Midbrain (tissue), 1 donor: Measurements from ENCODE around the gene RNU4-1.
A peak's percentile ranks its signal among the peaks of the same experiment; 100 is the strongest.
"Not testable (repeated sequence)": the region's sequence is repeated elsewhere in the genome, so short reads cannot be mapped to it uniquely, and the experiment has no call there.

Source experiments
- DNase-seq: peaks from one replicate; lab custom pipeline; 2025; lab: John Stamatoyannopoulos, UW

The RNU4-1 gene

DNA sequence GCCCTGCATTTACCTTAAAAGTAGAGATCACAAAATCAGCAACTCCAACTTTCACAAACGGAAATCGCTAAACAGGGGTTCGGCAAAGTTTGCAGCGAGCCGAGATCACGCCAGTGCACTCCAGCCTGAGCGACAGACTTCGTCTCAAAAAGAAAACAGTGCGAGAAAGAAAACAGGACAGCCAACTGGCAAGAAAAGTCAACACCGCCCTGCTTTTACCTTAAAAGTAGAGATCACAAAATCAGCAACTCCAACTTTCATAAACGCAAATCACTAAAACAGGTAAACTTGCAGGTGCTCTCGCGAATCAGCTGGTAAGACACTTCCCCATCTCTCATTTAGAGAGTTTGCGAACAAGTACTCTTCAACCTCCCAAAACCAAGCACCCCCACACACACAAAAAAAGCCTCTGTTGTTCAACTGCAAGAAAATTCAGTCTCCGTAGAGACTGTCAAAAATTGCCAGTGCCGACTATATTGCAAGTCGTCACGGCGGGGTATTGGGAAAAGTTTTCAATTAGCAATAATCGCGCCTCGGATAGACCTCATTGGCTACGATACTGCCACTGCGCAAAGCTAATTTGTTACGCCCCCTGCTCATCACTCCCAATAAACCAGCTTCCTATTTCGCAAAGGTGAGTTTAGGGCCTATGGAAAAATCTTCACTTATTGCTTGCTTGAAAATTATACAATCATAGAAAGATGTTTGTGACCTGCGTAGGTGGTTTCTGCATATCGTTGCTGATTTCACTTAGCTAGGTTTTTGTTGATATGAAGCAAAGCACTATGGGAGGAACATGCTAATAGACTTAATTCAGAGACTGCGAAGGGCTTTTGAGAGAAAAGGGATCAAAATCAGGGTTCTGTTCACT lies at the start of gene RNU4-1:
RNU4-1 (minus strand) TSS at position 577 of the 871 bp plus-strand sequence.
- peak; percentile 84 for DNase-seq

DNA sequence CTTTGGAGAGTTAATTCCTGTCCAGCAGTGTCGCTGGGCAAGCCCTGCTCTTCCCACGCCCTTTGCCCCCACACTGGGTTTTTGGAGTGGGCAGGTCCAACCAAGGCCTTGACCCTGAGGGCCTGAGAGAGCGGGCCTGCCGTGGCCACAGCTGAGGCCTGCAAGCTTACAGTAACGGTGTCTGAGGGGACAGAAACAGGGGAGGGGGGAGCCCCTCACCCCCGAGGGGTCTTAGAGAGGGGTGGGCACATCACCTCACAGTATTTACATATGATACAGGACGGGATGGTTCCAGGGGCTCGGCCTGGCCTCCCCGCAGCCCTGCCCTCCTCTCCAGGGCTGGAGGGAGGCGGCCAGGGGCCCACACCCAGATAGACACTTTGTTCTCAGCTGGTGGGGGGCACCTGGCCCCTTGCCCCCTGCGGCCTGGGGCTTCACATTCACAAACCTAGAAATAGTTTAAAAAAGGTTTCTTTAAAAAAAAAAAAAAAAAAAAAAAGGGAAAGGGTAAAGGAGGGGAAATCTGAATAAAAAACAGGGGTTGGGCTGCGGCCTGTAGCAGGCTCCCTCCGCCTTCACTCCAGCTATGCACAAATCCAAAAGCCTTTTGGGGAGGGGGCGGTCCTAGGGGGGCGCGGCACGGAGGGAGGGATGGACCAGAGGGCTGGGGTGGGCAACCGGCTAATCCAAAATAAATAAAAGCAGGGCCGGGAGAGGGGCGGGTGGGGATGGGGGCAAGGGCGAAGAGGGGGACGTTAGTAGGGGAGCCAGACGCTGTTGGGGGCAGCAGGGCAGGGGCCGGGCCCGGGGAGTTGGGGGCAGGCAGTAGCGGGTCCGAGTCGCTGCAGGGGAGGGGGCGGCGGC lies 49.4 kb upstream of the RNU4-1 start:
- no peak for DNase-seq

DNA sequence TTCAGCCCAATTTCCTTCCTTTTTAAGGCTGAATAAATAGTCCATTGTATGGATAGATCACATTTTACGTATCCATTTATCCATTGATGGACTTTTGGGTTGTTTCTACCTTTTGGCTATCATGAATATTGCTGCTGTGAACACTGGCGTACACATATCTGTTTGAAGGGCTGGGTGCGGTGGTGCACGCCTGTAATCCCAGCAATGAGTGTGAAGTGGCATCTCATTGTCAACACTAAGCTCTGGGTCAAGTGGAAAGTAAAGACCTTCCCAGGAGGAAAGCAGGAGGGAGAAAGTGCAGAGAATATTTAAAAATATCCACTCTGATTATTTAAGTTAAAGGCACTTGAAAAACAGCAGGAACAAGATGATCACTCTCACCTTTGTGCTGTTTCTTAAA lies 46.2 kb upstream of the RNU4-1 start:
- no peak for DNase-seq

DNA sequence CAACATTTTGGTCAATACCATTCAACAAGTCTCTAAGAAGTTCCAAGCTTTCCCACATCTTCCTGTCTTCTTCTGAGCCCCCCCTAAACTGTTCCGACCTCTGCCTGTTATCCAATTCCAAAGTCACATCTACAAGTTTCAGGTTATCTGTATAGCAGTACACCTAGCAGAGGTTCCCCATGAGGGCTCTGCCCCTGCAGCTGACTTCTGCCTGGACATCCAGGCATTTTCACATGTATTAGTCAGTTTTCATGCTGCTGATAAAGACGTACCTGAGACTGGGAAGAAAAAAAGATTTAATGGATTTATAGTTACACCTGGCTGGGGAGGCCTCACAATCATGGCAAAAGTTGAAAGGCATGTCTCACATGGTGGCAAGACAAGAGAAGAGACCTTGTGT lies 44.7 kb upstream of the RNU4-1 start:
- DNase-seq: no peak

DNA sequence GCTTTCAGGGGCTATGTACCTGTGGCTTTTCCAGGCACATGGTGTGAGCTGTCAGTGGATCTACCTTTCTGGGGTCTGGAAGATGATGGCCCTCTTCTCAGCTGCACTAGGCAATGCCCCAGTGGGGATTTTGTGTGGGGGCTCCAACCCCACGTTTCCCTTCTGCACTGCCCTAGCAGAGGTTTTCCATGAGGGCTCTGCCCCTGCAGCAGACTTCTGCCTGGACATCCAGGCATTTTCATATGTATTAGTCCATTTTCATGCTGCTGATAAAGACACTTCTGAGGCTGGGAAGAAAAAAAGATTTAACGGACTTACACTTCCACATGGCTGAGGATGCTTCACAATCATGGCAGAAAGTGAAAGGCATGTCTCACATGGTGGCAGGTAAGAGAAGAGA lies 43.4 kb upstream of the RNU4-1 start:
- DNase-seq: not testable (repeated sequence)

DNA sequence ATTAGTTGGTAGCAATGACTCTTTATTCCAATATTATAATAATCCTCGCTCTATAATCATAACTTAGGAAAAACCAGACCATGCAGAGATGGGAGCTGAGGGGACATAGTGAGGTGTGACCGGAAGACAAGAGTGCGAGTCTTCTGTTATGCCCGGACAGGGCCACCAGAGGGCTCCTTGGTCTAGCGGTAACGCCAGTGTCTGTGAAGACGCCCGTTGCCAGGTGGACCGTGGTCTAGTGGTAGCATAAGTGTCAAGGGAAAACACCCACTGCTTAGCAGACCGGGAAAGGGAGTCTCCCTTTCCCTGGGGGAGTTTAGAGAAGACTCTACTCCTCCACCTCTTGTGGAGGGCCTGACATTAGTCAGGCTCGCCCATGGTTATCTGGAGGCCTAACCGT lies 42.4 kb upstream of the RNU4-1 start:
- DNase-seq: peak; percentile 21

DNA sequence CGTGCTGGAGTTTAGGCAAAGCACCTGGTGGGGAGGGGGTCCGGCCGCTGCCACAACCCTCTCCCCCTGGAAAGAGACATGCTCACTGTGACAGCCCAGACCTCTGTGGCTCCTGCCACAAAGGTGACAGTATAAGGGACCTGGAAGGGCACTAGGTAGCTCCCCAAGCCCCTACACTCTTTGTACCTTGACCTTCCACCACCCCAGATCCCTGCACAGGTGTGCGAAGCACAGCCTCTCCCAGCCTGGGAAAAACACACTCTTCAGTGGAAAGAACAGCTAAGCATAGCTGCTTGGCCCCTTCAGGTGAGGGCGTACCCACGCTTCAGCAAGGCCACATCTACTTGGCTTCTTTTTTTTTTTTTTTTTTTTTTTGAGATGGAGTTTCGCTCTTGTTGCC lies 39.5 kb upstream of the RNU4-1 start:
- DNase-seq: no peak

DNA sequence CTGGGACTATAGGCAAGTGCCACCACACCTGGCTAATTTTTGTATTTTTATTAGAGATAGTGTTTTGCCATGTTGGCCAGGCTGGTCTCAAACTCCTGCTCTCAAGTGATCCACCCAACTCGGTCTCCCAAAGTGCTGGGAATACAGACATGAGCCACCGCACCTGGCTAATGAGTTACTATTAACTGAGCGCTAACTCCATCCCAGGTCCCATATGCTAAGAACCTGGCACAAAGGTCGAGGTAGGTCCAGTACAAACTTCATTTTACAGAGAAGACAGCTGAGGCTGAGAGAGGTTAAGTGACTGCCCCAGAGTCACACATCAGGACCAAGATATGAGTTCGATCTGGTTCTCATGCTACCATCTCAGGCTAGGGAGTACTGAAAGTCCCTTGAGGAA lies 39.0 kb upstream of the RNU4-1 start:
- DNase-seq: no peak

DNA sequence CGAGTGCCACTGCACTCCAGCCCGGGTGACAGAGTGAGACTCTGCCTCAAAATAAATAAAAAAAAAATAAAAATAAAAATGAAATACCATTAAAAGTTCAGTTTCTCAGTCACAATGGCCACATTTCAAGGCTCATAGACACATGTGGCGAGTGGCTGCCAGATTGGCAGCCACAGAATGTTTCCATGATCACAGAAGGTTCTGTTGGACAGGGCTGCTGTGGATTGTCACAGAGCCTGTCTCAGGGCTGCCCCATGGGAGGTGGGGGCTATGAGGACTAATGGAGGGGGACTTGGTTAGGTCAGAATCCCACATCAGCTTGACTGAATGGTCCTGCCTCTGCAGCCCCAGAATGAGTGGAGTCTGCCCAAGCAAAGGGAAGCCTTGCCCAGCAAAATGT lies 38.4 kb upstream of the RNU4-1 start:
- no peak for DNase-seq

DNA sequence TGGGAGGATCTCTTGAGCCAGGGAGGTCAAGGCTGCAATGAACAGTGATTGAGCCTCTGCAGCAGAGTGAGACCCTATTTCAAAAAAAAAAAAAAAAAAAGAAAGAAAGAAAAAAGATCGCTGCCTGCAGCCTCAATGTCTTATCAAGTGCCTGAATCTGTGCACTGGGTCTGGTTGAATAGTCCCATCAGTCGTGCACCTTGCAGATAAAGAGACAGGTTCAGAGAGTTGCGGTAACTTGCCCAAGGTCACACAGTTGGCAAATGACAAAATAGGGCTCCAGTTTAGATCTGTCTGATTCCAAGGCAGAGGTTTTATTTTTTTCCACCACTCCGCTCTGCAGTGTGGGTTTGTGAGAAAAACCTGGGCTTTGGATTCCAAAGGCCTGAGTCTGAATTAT lies 35.2 kb upstream of the RNU4-1 start:
- no peak for DNase-seq

DNA sequence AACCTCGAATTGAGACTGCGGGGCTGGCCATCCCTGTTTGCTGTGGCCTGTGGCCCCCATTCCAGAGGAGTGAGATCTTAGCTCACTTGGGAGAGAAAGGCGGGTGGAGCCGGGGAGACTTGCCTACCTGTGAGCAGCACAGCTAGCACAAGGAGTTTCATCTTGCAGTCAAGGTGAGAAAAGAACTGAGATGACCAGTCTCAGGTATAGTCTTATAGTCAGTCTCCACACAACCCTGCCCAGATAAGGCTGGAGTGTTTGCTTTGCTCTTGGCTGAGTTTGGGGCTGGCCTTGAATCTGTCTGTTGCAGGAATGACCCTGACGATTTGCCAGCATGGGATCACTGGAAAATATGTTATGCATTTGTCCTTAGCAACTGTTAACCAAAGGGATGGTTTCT lies 34.6 kb upstream of the RNU4-1 start, which contains the start of gene PLA2G1B:
PLA2G1B (minus strand) TSS at position 187 of the 400 bp plus-strand sequence; CDS start at position 161, 26 bp downstream.
- DNase-seq: no peak

DNA sequence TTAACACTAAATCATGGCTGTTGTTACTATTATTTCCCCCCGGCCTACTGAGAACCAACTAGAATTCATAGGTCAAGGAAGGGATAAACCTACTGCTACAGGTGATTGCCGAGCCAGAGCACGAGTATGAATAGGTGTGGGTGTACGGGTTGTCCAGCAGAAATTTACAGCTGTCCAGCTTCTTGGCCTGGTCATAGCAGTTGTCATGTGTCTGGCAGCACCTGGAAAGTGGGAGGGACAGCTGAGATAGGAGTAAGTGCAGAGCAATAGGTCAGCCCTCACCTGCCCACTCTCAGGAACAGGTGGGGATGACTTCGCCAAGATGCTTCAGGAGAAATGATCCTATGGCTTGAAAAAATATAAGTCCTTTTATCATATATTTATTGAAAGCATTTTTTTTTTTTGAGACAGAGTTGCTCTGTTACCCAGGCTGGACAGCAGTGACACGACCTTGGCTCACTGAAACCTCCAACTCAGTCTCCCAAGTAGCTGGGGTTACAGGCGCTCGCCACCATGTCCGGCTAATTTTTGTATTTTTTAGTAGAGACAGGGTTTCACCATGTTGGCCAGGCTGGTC lies 31.9 kb upstream of the RNU4-1 start:
- DNase-seq: no peak

DNA sequence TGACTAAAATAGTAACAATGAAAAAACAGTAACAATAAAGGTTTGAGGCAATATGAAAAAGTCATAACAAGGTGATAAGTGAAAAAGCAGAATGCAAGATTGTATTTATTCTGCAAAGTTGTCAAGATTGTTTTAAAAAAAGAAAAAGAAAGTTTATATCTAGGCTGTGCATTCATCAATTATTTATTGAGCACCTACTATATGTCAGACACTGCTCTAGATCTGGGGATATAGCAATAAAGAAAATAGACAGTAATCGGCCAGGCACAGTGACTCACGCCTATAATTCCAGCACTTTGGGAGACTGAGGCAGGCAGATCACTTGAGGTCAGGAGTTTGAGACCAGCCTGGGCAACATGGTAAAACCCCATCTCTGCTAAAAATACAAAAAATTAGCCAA lies 30.7 kb upstream of the RNU4-1 start:
- DNase-seq: no peak

DNA sequence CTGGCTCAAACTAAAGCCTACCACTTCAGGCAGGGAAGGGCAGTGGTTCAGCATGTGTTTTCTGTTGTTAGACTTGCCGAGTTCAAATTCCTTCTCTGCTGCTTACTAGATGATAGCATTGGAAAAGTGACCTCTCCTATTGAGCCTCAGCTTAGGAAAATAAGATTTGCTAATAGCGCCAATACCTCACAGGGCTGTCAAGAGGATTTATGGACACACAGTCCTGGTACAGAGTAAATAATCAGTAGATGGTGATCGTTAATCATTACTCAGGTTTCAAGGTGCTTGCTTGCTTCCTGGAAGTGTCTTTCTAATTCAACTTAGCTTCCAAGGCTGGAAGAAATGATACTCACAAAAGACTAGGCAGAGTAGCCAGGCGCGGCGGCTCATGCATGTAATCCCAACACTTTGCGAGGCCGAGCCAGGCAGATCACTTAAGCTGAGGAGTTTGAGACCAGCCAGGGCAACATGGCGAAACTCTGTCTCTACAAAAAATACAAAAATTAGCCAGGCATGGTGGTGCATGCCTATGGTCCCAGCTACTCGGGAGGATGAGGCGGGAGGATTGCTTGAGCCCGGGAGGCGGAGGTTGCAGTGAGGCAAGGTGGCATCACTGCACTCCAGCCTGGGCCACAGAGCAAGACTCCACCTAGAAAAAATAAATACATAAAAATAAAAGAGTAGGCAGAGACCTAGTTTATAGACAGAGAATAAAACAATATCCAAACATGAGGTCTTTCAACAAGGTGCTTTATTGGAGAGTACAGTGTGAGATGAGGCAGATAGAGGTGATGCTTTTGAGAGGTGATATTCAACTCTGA lies 28.6 kb upstream of the RNU4-1 start:
- no peak for DNase-seq

DNA sequence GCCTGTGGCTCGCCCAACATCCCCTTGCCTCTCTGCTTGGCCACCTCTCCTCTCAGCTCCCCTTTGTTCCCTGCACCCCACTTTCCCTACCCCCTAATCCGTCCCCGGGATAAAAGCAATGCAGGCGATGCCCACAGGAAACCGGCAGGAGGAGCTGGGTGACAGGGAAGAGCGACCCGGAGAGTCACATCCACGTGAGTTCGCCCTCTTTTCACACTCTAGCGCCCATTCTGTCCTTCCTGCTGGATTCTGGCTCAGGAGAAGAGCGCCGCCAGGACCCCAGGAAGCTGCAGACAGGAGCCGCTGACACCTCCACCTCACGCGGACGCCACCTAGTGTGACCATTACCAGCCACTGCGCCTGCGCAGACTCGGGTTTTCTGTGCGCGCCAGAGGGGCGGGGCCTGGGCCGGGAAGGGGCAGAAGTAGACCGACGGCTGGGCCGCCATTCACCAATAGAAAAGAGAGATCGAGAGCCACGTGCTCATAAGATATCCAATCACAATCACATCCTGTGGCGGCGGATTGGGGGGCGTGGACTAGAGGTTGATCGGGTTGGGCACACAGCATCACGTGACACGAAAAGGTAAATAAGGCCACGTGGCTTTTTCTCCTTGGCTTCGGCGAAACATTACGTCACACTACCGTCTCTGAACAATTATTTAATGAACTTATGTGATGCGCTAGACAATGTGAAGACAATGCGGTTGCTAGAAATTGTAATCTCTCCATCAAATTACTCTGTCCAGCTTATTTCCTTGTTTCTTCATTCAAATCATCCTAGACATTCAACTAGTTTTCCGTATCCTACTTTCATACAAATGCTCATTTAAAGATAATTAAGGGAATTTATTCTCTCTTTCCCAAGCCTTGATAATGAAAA lies 24.4 kb upstream of the RNU4-1 start:
- DNase-seq: peak; percentile 100

DNA sequence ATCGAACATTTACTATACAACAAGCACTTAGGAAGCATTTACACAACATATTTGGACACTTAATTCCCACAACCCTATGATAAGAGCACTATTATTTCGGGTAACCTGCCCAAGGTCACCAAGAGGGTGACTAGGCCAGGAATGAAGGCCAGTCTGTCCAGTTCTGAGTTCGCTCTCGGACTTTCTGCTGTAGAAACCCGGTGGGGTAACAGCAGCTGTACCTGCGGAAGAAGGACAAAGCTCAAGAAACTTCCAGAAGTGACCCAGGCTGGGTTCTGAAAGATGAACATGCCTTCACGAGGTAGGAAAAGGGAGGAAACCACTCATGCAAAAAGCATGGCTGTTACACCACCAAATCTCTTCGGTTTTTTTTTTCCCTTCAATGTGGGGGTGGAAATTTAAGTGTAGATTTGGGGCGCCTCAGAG lies 23.8 kb upstream of the RNU4-1 start:
- no peak for DNase-seq

DNA sequence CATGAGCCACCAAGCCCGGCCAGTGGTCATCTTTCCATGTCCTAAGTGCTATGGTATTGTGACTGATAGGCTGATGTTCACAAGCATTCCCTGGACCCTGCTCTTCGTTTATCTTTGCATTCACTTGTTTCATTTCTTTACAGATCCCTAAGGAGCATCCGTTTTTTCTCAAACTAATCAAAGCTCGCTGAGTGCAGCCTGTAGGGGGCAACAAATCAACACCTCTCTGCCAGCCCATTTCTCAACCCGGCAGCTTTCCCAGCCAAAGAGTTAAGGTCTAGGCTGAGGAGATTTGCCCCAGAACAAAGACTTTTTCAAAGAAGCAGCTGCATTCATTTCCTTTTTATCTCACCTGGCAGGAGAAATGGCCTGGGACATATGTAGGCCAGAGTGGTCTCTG lies 21.2 kb upstream of the RNU4-1 start:
- no peak for DNase-seq

DNA sequence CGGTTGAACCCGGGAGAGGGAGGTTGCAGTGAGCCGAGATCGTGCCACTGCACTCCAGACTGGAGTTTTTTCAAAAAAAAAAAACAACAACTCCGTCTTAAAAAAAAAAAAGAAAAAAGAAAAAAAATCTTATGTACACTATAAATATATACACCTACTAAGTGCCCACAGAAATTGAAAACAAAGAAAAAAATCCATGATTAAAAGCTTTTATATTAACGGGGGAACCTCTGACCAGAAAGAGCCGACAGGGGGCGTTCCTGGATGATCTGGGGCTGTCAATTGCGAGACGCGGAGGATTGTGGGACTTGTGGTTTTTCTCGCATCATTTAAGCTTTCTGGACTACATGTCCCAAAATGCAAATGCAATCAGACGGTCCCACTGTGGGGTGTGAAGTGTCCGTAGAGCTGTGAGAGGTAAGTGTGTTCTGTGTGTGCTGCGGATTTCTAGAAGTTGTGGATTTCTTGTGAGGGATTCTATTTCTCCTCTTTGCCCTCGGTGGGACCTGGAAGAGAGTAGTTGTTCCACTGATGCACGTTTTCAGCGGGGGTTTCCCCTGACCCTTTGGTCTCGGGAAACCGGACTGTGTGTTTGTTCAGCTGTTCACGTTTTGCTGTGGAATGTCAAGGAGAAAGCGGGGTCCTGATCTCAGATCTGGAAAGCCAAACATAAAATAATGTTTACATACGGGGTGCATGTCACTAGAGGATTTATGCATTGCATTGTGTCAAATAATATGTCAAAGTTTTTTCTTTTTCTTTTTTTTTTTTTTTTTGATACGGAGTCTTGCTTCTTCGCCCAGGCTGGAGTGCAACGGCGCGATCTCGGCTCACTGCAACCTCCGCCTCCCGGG lies 9.2 kb upstream of the RNU4-1 start, which contains the start of gene SIRT4:
SIRT4 (plus strand) TSS at position 360 of the 854 bp plus-strand sequence. CDS start 1,241 bp downstream, outside the sequence.
- peak; percentile 96 for DNase-seq

DNA sequence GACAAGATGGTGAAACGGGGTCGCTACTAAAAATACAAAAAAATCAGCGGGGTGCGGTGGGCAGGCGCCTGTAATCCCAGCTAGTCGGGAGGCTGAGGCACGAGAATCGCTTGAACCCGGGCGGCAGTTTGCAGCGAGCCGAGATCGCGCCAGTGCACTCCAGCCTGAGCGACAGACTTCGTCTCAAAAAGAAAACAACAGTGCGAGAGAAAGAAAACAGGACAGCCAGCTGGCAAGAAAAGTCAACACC lies 701 bp downstream of the RNU4-1 start:
- no peak for DNase-seq
